ENCODE measurements around the gene CHST11.

Gene CHST11

DNA sequence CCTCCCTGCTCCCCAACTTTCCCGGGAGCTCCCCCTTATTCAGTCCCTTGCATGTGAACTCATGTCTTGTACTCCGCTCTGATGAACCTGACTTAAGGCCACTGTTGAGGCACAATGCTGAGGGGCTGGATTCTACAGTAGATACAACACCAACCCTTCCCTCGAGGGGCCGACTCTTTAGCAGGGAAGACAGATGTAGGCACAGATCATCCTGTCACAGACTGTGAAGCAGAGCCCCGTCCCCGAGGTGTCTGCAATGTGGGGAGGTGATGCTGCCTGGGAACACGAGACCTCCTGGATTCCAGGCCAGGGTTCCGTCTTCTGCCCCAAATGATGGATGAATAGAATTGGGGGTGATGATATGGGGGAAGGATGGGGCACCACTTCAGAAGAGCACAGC lies 175.1 kb downstream of the CHST11 start:
- no peak for DNase-seq (ENCODE audit: low spot score)

GRCh38 chr12:104632724-104633201 lies 176.0 kb downstream of the CHST11 start:
- no peak for DNase-seq (ENCODE audit: low spot score)

DNA sequence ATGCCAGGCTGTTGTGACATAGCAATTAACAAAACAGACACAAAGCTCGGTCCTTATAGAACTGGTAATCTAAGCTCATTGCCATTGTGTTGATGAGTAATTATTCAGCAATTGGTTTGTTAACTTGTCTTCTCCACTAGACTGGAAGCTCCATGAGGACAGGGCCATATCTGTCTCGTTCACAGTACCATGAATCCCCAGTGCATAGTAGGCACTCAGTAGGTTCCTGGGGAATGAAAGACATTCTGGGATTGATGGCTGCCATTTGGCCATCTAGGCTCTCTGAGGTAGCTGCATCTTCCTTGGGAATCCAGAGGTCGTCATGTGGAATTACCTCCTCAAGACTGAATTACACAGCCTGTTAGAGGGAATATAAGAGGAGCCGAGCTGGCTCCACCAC lies 177.3 kb downstream of the CHST11 start:
- DNase-seq (ENCODE audit: low spot score), result no peak

DNA sequence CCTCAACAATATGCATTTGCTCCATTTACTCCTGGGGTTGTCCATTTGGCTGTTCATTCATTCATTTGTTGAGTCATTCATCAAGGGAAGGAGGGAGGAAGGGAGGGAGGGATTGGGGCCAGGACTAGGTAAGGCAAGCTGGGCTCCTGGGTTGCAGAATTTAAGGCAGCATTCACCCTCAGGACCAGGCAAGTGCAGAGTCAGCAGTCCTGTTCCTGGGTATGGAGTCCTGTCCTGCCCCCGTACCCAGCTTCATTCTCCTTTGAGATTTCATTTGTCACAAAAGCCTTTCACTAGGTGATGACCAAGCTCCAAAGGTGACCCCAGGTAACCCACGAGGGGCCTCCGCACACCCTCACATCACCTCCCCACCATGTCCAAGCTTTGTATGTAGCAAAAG lies 178.1 kb downstream of the CHST11 start:
- no peak for DNase-seq (ENCODE audit: low spot score)

GRCh38 chr12:104635607-104636343 lies 179.0 kb downstream of the CHST11 start:
- no peak for DNase-seq (ENCODE audit: low spot score)

DNA sequence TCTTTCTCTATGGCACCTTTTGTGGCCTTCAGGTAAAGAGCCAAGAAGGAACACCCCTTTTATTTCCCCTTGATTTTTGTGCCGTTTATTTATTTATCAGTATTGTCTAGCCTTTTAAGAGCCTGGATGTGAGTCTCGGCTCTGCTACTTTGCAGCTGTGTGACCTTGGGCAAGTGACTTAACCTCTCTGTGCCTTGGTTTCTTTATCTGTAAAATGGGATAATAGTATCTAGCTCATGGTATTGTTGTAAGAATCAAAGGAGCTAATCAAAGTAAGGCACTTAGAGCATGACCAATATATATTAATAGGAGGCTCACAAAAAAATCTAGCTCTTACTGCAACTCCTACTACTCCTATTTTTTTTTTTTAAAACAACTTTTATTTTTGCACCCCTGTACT lies 179.7 kb downstream of the CHST11 start:
- DNase-seq (ENCODE audit: low spot score), result no peak

DNA sequence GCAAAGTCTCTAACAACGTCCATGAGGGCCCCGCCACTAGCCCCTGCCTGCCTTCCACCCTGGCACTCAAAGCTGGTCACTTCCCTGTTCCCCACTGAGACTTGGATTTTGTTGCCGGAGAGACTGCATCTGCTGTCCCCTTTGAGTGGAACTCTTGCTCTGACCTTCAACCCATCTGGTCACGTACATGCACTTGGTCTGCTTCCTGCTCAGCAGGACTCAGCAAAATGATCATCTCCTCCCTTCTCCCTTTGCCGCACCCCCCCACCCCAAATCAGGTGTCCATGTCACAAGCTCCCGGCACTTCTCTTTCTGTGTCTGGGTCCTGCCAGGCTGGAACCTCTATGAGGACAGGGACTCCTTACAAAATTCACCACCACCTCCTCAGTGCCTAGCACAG lies 180.9 kb downstream of the CHST11 start:
- no peak for DNase-seq (ENCODE audit: low spot score)

GRCh38 chr12:104638218-104638850 lies 181.6 kb downstream of the CHST11 start:
- DNase-seq (ENCODE audit: low spot score), result no peak

- no peak for DNase-seq (ENCODE audit: low spot score)
Observed at GRCh38 chr12:104638851-104639240, 182.1 kb downstream of the CHST11 start.

DNA sequence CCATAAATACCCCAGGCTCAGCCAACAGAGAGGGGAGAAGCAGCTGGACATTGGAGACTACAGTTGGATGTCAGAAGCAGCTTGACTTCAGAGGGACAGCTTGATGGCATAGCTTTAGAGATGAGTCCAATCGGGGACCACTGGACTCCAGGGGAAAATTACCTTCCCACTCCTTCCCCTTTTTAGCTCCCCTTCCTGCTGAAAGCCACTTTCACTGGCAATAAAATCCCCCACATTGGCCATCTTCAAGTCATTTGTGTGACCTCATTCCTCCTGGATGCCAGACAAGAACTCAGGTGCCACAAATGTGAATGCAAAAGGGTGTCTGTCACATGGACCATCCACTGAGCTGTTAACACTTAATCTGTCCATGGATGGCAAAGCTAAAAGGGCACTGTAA lies 184.2 kb downstream of the CHST11 start:
- no peak for DNase-seq (ENCODE audit: low spot score)

DNA sequence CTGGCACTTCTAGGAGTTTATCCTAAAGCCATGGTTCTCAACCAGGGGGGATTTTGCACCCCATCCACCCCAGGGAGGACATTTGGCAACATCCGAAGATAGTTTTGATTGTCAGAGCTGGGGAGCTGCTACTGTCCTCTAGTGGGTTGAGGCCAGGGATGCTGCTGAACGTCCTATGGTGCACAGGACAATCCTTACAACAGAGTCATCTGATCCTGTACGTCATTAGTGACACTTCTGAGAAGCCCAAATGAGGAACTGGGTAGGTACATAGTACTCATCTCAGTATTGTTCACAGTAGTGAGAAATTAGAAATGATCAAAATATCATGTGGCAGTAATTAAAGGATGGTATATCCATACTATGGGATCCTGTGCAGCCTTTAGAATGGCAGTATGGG lies 185.1 kb downstream of the CHST11 start:
- DNase-seq (ENCODE audit: low spot score), result no peak

DNA sequence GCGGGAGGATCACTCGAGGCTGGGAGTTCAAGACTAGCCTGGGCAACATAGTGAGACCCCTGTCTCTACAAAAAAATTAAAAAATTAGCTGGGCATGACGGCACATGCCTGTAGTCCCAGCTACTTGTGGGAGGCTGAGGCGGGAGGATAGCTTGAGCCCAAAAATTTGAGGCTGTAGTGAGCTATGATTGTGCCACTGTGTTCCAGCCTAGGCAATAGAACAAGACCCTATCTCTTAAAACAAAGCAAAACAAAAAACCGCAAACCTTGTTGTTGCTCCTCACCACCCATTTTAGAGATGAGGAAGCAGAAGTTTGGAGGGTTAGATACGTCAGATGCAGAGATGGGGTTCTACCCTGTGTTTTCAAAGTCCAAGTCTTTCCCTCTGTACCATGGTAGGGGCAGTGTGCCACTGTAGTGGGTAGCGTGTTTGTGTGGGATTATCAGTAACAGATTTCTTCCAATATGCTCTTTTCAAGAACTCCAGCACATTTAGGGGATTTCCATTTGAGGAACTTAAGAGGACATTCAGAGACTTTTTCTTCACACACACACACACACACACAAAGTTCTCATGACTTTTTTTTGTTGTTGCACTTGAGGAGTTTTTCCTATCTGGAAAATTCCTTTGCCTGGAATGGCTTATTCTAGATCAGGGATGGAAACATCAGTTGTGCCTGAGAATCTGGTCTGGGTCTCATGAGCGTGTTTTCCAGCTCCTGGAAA lies 186.5 kb downstream of the CHST11 start:
- no peak for DNase-seq (ENCODE audit: low spot score)

GRCh38 chr12:104643819-104644669 lies 187.3 kb downstream of the CHST11 start:
- DNase-seq (ENCODE audit: low spot score), result no peak

- no peak for DNase-seq (ENCODE audit: low spot score)
Observed at GRCh38 chr12:104648756-104649155, 192.0 kb downstream of the CHST11 start.

DNA sequence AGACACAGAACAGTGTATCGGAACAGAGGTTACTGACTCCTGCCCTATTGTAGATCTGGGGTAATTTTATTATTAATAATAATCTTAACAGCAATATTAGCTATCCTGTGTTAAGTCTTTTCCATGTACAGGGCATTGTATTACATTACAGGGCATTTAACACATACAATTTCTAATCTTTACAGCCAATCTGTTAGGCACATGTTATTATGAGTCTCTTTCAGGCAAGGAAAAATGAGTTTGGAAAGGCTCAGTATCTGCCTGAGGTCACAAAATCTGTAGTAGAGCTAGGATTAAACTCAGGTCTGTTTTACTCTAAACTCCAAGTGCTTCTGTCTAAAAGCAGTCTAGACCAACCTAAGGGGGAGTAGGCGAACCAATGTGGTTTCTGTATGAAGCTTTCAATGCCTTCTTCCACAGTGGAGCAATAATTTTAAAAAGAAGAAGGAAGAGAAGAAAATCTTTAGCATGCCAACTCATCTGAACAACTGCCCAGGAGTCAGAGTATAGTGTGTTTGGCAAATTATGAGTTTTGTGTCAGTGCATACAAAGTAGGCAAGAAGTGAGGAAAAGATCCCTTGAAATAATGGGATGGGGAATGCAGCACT lies 192.6 kb downstream of the CHST11 start:
- no peak for DNase-seq (ENCODE audit: low spot score)

- no peak for DNase-seq (ENCODE audit: low spot score)
Observed at GRCh38 chr12:104649921-104650320, 193.2 kb downstream of the CHST11 start.

DNA sequence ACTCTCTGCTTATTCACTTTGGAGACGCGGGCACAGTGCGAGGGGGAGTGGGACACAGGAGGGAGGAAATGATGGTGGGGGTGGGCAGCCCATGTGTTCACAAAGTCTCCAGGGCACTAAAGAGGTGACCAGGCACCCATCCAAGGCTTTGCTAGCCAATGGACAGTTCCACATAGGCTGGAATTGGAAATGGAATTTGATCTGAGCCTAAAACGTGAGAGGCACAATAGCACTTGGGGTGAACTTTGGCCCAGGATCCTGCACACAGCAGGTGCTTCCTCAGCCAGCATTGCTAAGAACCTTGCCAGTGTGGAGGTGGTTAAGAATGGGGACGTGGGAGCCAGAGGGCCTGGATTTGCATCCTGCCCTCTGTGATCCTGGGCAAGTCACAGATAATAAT lies 193.8 kb downstream of the CHST11 start:
- no peak for DNase-seq (ENCODE audit: low spot score)

DNA sequence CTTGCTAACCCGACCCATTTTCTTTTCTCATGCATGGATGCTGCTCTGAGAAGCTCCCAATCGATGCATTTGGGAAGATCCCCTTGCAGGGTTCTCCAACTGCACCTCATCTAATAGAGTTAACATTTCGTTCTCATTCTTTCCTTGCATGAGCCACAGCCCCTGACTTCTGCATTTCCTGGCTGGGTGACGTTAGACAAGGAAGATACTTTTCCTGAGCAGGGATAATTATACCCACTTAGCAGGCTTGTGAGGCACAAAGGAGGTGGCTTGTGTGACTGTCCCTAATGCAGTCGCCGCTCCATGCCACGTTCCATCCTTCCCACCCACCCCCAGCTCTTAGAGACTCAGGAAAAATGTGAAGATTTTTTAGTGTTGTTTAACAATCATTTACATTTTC lies 195.1 kb downstream of the CHST11 start:
- DNase-seq (ENCODE audit: low spot score), result no peak

DNA sequence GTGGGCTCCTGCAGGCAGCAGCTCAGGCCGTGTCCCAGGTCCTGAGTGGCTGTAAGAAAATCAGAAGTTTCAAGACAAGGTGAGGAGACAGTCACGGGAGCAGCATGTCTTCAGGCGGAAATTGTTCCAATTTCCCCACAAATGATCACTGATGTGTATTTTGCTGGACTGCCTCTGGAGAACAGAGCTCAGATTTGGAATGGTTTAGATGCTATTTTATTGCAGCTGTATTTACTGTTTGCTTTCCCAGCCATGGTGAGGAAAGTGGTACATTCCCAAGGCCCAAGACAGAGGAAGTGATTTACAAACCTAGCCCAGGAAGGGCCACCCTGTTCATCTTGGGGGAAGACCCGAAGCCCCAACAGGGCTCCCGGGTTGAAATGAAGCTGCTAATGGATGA lies 195.6 kb downstream of the CHST11 start:
- DNase-seq (ENCODE audit: low spot score), result no peak

GRCh38 chr12:104652910-104653309 lies 196.2 kb downstream of the CHST11 start:
- no peak for DNase-seq (ENCODE audit: low spot score)

DNA sequence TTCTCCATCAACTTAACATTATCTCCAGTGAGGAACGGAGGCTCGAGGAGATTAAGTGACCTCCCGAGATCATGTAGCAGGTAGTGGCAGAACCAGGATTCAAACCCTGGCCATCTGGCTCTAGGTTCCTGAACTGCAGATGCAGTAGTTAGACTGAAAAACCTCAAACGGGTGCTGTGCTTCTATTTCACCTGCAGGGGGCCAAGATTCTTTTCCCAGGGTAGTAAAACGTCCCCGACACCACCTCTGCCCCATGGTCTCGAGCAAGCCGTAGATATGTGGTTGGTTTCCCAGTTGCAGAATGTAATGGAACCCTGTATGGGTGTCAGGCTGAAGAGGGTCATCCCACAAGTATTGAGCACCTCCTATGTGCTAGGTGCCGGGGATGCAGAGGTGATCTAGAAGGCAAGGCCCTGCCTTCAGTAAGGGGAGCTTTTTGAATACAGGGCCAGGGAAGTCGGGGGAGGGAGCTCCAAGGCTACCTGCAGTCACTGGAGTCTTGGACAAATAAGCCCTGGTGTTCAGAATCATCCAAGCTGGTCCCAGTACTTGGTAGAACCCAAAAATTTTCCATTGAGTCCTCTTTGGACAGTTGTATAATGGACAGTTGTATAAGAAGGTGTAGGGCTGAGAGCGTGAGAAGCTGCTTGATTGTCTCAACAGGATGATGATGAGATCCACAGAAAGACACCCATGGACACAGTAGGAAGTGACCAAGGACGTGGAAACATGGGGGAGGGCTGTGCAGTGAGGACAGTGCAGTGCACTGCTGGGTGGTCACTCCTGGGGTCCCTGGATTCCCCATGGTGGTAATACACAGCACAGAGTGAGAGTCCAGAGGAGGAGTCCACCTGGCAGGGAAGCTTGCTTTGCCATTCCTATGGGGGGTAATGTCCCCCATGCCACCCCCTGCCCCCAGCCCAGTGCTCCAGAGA lies 197.2 kb downstream of the CHST11 start:
- DNase-seq (ENCODE audit: low spot score), result no peak
